Peyer's patch (tissue), 4 donors: ENCODE measurements around the gene PLEKHA6. TPM values are rescaled to one million over a fixed set of nuclear protein-coding genes. Genes with fewer than 3 reads are reported as not detected.

Experiments used
- DNase-seq, 3 donors: peaks; one replicate each; pipeline ENCODE4 v3.0.0-alpha.2; 2017 to 2019
- H3K27ac ChIP-seq, 4 donors: fragments of 200-600 bp; sonication (generic); one replicate each; pipeline ENCODE4 v1.5.1; 2016 to 2019
- H3K27me3 ChIP-seq, 2 donors: fragments of 200-600 bp; sonication (generic); one replicate each; pipeline ENCODE4 v1.5.1; 2019
- H3K36me3 ChIP-seq, 3 donors: fragments of 200-600 bp; sonication (generic); one replicate each; pipeline ENCODE4 v1.5.1; 2016 to 2019
- H3K4me1 ChIP-seq, 4 donors: fragments of 200-600 bp; sonication (generic); one replicate each; pipeline ENCODE4 v1.5.1; 2016 to 2019
- H3K4me3 ChIP-seq, 4 donors: fragments of 200-600 bp; sonication (generic); 1 replicate in 3 of 4; 2 replicates in 1 of 4; pipeline ENCODE4 v1.5.1; 2016 to 2019; ENCODE audit warnings: mild to moderate bottlenecking in 1 of 4
- H3K9me3 ChIP-seq, 4 donors: fragments of 200-600 bp; sonication (generic); one replicate each; pipeline ENCODE4 v1.5.1; 2016 to 2019; ENCODE audit warnings: mild to moderate bottlenecking in 1 of 4
- POLR2A ChIP-seq, 2 donors: fragments of 450-650 bp; IDR thresholded peaks; one replicate each; pipeline ENCODE4 v1.5.1; 2017; ENCODE audit warnings: antibody characterized with exemption in 2 of 2, mild to moderate bottlenecking in 2 of 2, moderate library complexity in 2 of 2
- total RNA-seq, 4 donors: library from RNA; depleted of rRNA; stranded (reverse); fragments of >200 nt; gene quantifications; one replicate each; pipeline ENCODE4 v1.1.0, GENCODE V29; 2016
- TF ChIP-seq, protein P1 (sequence below), 6 experiments: fragments of 450-650 bp in 4 of 6; fragments of 200-600 bp in 2 of 6; sonication (generic) in 1 of 6; IDR thresholded peaks; one replicate each; pipeline ENCODE4 v1.5.1; 2017 to 2019; ENCODE audit warnings: antibody characterized with exemption in 6 of 6, mild to moderate bottlenecking in 3 of 6, moderate library complexity in 1 of 6

Gene PLEKHA6
- total RNA-seq, 4 donors from 2014 or later, result 57.3 to 91.6 (median 70.2) TPM

DNA sequence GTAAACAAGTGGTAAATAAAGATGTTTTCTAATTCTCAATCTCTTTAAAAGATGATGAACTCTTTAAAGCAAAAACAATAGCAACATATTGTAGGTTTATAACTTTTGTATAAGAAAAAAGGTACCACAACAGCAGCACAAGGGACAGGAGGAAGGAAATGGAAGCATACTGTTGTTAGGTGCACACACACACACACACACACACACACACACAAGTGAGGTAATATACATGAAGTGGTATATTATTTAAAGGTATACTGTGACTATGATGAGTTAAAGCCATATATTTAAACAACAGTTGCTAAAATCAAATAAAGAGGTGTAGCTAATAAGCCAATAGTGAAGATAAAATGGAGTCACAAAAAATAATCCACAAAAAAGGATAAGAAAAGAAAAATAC, 31.9 kb upstream of the PLEKHA6 start:
- no peak overlapping the region for H3K4me3 ChIP-seq
- no peak for TF ChIP-seq POLR2A (IDR thresholded peaks at IDR 0.05)
- TF ChIP-seq, protein P1, sequence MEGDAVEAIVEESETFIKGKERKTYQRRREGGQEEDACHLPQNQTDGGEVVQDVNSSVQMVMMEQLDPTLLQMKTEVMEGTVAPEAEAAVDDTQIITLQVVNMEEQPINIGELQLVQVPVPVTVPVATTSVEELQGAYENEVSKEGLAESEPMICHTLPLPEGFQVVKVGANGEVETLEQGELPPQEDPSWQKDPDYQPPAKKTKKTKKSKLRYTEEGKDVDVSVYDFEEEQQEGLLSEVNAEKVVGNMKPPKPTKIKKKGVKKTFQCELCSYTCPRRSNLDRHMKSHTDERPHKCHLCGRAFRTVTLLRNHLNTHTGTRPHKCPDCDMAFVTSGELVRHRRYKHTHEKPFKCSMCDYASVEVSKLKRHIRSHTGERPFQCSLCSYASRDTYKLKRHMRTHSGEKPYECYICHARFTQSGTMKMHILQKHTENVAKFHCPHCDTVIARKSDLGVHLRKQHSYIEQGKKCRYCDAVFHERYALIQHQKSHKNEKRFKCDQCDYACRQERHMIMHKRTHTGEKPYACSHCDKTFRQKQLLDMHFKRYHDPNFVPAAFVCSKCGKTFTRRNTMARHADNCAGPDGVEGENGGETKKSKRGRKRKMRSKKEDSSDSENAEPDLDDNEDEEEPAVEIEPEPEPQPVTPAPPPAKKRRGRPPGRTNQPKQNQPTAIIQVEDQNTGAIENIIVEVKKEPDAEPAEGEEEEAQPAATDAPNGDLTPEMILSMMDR (IDR thresholded peaks at IDR 0.05), result no peak
- H3K36me3 ChIP-seq, result no peaks in the 10 kb centered on the region
- no peak for DNase-seq
- no peak overlapping the region for H3K27ac ChIP-seq
- no peaks in the 10 kb centered on the region for H3K9me3 ChIP-seq
- H3K4me1 ChIP-seq, result peaks cover 0 to 12% (median 0%) of the 10 kb centered on the region in 4 donors
- no peaks in the 10 kb centered on the region for H3K27me3 ChIP-seq

- H3K27me3 ChIP-seq, result no peaks in the 10 kb centered on the region
- H3K36me3 ChIP-seq, result no peaks in the 10 kb centered on the region
- H3K4me1 ChIP-seq, result peaks cover 0 to 12% (median 0%) of the 10 kb centered on the region in 4 donors
- TF ChIP-seq POLR2A (IDR thresholded peaks at IDR 0.05), result no peak
- TF ChIP-seq, protein P1 (IDR thresholded peaks at IDR 0.05), result no peak
- DNase-seq, result no peak
- H3K4me3 ChIP-seq, result no peak overlapping the region
- H3K27ac ChIP-seq, result no peak overlapping the region
- H3K9me3 ChIP-seq, result no peaks in the 10 kb centered on the region
Observed at GRCh38 chr1:204390751-204391466, 31.2 kb upstream of the PLEKHA6 start.

GRCh38 chr1:204385727-204386126, 26.0 kb upstream of the PLEKHA6 start:
- no peaks in the 10 kb centered on the region for H3K27me3 ChIP-seq
- H3K27ac ChIP-seq, result no peak overlapping the region
- no peaks in the 10 kb centered on the region for H3K36me3 ChIP-seq
- no peak for DNase-seq
- TF ChIP-seq POLR2A (IDR thresholded peaks at IDR 0.05), result no peak
- TF ChIP-seq, protein P1 (IDR thresholded peaks at IDR 0.05), result no peak
- peaks cover 0 to 1% (median 0%) of the 10 kb centered on the region in 4 donors for H3K4me1 ChIP-seq
- H3K4me3 ChIP-seq, result no peak overlapping the region
- no peaks in the 10 kb centered on the region for H3K9me3 ChIP-seq

GRCh38 chr1:204384636-204385352, 25.1 kb upstream of the PLEKHA6 start:
- Histone ChIP-seq H3K4me1 (peaks cover 0 to 2% (median 0%) of the 10 kb centered on the region in 4 donors), H3K9me3 (no peaks in the 10 kb centered on the region), H3K4me3 (no peak overlapping the region), H3K36me3 (no peaks in the 10 kb centered on the region), H3K27me3 (no peaks in the 10 kb centered on the region), H3K27ac (no peak overlapping the region)
- no peak for TF ChIP-seq POLR2A (IDR thresholded peaks at IDR 0.05)
- no peak for DNase-seq

- no peak for TF ChIP-seq POLR2A (IDR thresholded peaks at IDR 0.05)
- TF ChIP-seq, protein P1 (IDR thresholded peaks at IDR 0.05), result no peak
- H3K27ac ChIP-seq, result no peak overlapping the region
- H3K4me1 ChIP-seq, result peaks cover 0 to 6% (median 0%) of the 10 kb centered on the region in 4 donors
- no peak for DNase-seq
- no peaks in the 10 kb centered on the region for H3K36me3 ChIP-seq
- H3K27me3 ChIP-seq, result no peaks in the 10 kb centered on the region
- no peaks in the 10 kb centered on the region for H3K9me3 ChIP-seq
- H3K4me3 ChIP-seq, result no peak overlapping the region
Observed at GRCh38 chr1:204383163-204383904, 23.6 kb upstream of the PLEKHA6 start.
